ENCODE data around the gene NRM.
"Not testable (repeated sequence)": the region's sequence is repeated elsewhere in the genome, so short reads cannot be mapped to it uniquely, and the experiment has no call there.

The NRM gene

GRCh38 chr6:30690403-30691207, at the start of gene NRM:
Gene NRM (minus strand): TSS chr6:30690984. CDS start chr6:30690974, 10 bp downstream.
- peak; percentile 61 to 63 for DNase-seq

- no peak for DNase-seq
Observed at GRCh38 chr6:30740540-30740870, 49.7 kb upstream of the NRM start.

GRCh38 chr6:30738532-30738931, 47.7 kb upstream of the NRM start:
- no peak for DNase-seq

- no peak for DNase-seq
Observed at GRCh38 chr6:30735668-30736314, 45.0 kb upstream of the NRM start.

- no peak for DNase-seq
Observed at GRCh38 chr6:30732237-30732943, 41.6 kb upstream of the NRM start.

GRCh38 chr6:30730601-30731435, 40.0 kb upstream of the NRM start:
- DNase-seq: peak; percentile 80 to 85

- no peak for DNase-seq
Observed at GRCh38 chr6:30727920-30728553, 37.3 kb upstream of the NRM start.

- DNase-seq: no peak
Observed at GRCh38 chr6:30726506-30727413, 36.0 kb upstream of the NRM start.

GRCh38 chr6:30725713-30726505, 35.1 kb upstream of the NRM start:
- no peak for DNase-seq

- no peak for DNase-seq
Observed at GRCh38 chr6:30724906-30725667, 34.3 kb upstream of the NRM start.

- not testable (repeated sequence) for DNase-seq
Observed at GRCh38 chr6:30723843-30724741, 33.3 kb upstream of the NRM start.

GRCh38 chr6:30723159-30723842, 32.5 kb upstream of the NRM start:
- not testable (repeated sequence) for DNase-seq

- DNase-seq: peak; percentile 82 to 87
Observed at GRCh38 chr6:30722280-30723112, 31.7 kb upstream of the NRM start.

- not testable (repeated sequence) for DNase-seq
Observed at GRCh38 chr6:30722025-30722279, 31.2 kb upstream of the NRM start.

- peak; percentile 95 for DNase-seq
Observed at GRCh38 chr6:30721198-30722024, 30.6 kb upstream of the NRM start.

- DNase-seq: peak; percentile 45 to 53
Observed at GRCh38 chr6:30720738-30721197, 30.0 kb upstream of the NRM start.

All from activated CD4-positive, alpha-beta T cell treated with anti-CD3 and anti-CD28 coated beads, Interleukin-2, amount 50 U/mL, for 4 hours (primary cell).